ENCODE results near the gene NOTUM.

NOTUM gene

DNA sequence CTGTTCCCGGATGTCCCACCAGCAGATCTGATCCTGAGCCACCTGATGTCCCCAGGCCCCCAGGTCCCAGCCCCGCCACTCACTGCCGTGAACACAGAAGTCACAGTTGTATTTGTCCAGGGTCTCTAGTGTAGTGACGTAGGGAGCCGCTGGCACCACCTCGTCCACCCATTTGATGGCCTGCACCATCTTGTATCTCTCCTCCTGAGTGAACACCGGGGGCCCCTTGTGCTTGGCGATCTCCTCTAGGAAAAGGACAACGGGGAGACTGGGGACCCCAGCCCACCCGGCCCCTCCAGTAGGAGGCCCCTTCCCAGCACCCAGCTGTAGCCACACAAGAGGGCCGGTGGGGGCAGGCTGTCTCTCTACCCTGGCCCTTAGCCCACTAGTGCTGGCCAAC is 52.2 kb downstream of the NOTUM start:
- no peak for DNase-seq

DNA sequence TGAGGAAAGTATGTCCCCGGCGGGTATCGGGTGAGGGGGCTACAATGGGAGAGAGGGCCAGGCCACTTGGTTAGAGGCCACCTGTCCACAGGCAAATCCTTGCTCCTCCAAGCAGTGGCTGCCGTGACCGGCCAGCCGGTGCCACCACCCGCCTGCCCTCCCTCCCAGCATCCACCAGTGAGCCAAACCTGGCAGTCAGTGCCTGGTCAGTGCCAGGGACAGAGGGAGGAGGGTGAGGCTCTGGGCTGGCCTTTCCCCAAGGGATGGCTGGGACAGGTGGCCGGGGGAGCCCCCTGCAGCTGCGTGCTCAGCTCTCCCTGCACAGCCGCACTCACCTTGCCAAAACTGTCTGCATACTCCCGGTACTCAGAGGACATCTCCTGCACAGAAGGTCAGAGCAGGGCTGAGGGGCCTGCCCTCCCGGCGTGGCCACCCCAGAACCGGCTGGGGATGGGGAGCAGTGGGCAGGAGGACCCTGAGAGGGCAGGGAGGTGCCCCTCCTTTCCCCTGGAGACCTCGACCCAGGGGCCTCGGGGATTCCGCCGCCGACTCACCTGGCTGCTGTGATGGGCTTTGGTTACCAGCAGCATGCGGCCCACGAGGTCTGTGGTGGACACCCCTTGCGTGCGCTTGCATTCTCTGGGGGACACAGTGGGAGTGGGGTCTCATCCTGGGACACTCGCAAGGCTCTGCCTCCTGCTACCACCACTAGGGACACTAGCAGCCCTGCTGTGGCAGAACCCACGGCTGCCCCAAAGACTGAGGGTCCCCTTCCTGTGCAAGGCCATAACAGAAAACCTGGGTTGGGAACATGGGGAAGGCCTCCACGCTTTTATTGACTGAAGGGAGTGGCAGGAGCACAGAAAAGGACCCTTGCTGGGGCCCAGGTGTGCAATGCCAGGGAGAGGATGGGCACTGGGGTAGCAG is 53.5 kb downstream of the NOTUM start:
- no peak for DNase-seq

- DNase-seq, result no peak
Observed at GRCh38 chr17:81906476-81907218, 54.3 kb downstream of the NOTUM start.

DNA sequence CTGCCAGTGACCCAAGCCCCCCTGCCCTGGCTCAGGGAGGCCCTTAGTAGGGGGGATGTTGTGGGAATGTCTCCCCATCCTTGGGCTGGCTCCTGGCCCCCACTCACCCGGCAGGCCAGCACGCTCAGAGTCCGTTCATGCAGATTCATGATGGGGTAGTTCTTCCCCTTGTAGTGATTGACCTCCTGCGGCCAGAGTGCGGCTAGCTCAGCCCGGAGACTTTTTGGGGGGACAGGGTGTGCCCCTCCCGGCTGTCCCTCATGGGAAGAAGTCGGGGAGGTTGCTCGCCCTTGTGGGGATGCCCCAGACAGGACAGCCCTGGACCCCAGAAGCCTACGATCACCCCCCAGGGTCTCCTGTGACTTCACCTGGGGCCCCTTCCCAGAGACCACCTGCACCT is 55.0 kb downstream of the NOTUM start:
- no peak for DNase-seq

GRCh38 chr17:81905424-81905875 is 55.5 kb downstream of the NOTUM start:
- no peak for DNase-seq

GRCh38 chr17:81904600-81905423 is 56.2 kb downstream of the NOTUM start:
- no peak for DNase-seq

- no peak for DNase-seq
Observed at GRCh38 chr17:81903896-81904599, 56.9 kb downstream of the NOTUM start.

DNA sequence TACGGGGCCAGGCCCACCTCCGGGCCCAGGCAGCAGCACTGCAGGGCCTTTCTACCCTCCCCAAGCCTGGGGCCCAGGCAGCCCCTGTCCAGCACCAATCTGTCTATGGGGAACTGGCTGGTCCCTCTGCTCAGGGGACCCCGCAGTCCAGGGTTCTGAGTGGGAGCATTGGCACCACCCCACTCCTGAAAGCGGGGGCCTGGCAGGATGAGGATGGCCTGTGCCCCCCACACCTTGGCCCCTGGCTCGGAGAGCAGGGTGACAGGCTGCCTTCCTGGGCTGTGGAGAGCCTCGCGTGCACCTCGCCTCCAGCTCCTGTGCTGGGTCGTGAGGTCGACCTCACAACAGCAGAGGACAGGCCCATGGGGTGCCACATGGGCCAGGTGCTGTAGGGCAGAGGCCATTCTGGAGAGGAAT is 57.6 kb downstream of the NOTUM start:
- DNase-seq, result no peak

DNA sequence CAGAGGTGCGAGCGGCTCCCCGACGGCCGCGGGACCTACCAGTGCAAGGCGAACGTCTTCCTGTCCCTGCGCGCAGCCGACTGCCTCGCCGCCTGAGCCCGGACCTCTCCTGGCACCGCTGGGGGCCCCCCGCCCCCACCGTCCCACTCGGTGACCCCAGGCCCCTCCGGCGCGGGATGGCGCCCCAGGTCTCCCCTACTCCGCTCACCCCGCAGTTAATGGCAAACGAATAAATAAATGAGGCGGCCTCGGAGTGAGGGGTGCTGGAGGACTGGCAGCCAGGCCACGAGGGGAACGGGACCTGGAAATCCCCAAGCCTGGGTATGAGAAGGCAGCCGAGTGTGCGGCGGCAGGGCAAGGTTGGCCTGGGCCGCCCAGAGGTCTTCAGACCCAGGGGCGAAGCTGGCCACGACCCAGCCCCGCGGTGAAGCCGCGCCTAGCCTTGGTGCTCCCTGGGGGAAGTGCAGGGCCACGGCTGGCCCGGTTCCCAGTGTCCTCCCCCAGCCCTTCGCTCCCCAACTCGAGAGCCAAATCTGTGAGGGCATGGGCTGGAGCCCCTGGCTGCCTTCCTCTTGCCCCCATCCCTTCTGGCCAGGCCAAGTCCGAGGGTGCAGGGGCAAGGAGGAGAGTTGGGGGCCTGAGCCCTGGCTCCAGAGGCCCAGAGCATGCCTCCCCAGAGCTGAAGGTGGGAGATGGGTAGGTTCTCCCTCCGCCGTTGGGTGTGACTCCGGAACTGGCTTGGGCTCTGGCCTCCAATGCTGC is 58.2 kb downstream of the NOTUM start:
- DNase-seq, result no peak
